ENCODE results near the gene CFDP1.

The CFDP1 gene

DNA sequence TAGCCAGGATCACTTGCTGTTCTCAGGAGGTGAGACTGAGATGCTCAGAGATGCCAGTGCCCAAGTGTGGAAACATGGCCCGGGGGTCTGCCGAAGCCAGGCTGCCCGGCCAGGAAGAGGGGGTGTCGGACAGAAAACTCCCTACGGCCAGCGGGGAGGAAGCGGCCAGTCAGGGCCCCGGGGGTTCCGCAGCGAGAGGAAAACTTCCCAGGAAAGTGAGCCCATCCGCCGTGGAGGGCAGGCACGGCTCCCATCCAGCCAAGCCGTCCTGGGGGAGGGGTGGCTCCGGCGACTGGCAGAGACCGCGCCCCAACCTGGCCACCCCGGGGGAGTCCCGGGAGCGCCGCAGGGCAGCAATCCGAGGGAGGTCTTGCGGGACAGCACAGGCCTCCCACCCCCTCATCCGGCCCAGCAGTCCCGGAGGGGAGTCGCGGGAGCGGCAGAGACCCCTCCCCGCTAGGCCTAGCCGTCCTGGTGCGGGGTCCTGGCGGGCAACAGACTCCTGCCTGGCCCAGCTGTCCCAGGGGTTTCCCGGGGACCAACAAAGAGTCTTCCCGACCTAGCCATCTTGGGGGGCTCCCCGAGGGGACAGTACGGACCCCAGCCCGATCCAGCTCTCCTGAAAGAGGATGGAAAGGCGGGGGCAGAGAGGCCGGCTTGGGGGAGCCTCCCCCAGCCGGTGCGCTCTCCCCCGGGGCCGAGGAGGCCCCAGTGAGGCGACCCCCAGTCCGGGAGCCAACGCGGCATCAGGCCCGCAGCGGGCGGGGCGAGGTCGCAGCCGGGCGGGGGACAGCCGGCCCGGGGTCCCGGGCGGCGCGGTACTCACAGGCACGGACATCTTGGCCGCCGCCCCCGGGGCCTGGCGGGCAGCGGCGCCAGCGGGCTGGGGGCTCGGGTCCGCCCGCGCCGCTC is 168.0 kb downstream of the CFDP1 start:
- DNase-seq (ENCODE audit: low spot score) = no peak

DNA sequence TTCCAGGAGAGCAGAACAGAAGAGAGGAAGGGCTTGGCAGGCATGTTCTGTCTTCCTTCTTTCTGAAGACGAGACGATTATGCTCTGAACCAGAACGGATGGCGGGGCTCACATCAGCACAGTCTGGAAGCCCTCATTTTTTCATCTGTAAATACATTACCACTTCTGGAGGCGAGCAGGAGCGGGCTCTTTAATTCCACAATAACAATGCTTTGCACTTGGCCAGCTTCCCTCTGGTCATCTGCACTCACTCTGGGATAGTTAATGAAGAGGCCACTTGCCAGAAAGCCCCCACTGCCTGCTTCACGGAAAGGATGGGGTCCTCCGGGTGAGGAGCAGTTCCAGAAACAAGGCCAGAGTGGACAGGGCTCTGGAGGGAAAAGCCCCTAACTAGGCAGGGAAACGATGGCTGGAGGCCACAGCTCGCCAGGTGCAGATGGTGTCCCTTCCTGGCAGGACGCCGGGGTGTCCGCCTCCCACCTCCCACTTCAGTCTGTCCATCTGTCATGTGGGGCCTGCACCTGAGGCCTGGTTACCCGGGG is 168.8 kb downstream of the CFDP1 start:
- DNase-seq (ENCODE audit: low spot score) = no peak

DNA sequence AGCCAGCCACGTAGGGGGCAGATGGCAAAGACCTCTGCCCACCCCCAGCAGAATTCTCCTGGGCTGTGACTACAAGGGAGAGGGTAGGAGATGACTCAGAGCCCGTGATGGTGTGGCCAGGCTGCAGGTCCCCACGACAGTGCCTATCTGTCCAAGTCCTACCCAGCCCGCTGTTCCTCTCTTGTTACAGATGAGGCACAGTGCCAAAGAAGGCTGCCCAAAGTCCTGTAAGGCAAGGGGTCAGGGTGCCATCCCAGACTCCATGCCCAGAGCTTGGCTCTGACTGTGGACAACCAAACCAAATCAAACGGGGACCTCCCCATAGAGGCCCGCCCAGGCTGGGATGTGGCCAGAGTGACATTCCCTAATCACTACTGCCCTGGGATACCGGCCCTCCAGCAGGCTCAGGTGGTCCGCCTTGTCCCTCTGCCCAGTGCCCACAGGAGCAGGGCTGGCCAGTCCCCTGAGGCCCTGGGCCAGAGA is 169.3 kb downstream of the CFDP1 start:
- no peak for DNase-seq (ENCODE audit: low spot score)

- no peak for DNase-seq (ENCODE audit: low spot score)
These were observed 169.9 kb downstream of the CFDP1 start for GRCh38 chr16:75263291-75263962.

GRCh38 chr16:75262800-75263127 is 170.5 kb downstream of the CFDP1 start:
- DNase-seq (ENCODE audit: low spot score) = no peak

- no peak for DNase-seq (ENCODE audit: low spot score)
These were observed 171.1 kb downstream of the CFDP1 start for GRCh38 chr16:75262104-75262799.

GRCh38 chr16:75261590-75262078 is 171.7 kb downstream of the CFDP1 start:
- DNase-seq (ENCODE audit: low spot score) = no peak

DNA sequence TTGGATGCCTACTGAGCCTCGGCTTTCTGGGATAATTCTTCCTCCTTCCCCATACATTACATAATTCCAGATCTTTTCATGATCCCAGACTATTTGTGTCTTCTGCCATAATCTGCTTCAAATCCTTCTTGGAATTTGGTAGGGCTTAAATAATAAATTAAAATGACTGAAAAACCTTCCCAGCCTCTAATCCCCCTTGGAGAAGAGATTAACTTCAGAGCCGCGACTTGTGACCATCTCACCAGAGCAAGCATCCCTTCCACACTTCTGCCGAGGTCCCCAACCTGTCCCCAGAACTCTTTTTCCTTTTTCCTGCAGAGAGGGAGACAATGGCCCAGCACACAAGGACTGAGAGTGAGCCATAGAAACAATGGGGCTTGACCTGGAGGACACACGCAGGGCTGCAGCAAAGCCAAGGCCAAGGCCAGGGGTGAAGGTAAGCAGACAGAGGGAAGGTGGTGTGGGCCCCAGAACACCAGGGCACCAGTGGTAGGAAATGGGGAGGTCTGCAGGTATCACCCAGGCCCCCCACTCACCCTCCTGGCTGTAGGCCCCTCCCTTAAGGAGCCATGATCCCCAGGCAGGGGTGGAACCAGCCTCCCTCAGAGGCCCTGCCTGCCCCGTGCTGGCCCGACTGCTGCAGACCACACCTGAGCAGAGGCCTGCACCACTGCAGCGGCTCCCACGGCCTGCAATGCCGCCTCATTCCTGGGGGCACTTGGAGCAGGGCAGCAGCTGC is 172.3 kb downstream of the CFDP1 start:
- DNase-seq (ENCODE audit: low spot score) = no peak

- DNase-seq (ENCODE audit: low spot score) = no peak
These were observed 174.5 kb downstream of the CFDP1 start for GRCh38 chr16:75258807-75259141.

GRCh38 chr16:75257886-75258806 is 175.2 kb downstream of the CFDP1 start:
- DNase-seq (ENCODE audit: low spot score) = no peak

GRCh38 chr16:75256696-75257343 is 176.5 kb downstream of the CFDP1 start:
- DNase-seq (ENCODE audit: low spot score) = no peak

DNA sequence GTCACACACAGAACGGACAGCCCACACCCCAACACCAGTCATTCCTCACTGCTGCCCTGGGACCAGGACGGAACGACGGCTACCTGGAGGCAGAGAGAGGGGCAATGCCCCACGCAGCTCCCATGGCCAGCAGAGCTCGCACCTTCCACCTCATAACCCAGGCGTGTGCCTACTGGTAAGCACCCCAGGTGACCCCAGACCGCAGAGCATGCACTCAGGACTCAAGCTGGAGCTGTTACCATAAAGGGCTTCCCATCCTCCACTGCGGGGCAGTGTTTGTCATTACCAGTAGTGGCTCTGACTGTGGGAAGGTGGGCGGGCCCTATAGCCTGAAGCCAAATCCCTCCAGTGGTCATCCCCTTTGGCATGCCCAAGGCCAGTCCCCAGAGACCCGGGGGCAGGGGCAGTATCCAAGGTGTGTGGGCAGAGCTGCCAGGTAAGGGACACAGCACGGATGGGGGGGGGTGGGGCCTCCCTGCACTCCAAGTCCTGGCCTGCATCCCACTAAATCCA is 177.2 kb downstream of the CFDP1 start:
- DNase-seq (ENCODE audit: low spot score) = no peak

- no peak for DNase-seq (ENCODE audit: low spot score)
These were observed 178.9 kb downstream of the CFDP1 start for GRCh38 chr16:75254359-75254837.

DNA sequence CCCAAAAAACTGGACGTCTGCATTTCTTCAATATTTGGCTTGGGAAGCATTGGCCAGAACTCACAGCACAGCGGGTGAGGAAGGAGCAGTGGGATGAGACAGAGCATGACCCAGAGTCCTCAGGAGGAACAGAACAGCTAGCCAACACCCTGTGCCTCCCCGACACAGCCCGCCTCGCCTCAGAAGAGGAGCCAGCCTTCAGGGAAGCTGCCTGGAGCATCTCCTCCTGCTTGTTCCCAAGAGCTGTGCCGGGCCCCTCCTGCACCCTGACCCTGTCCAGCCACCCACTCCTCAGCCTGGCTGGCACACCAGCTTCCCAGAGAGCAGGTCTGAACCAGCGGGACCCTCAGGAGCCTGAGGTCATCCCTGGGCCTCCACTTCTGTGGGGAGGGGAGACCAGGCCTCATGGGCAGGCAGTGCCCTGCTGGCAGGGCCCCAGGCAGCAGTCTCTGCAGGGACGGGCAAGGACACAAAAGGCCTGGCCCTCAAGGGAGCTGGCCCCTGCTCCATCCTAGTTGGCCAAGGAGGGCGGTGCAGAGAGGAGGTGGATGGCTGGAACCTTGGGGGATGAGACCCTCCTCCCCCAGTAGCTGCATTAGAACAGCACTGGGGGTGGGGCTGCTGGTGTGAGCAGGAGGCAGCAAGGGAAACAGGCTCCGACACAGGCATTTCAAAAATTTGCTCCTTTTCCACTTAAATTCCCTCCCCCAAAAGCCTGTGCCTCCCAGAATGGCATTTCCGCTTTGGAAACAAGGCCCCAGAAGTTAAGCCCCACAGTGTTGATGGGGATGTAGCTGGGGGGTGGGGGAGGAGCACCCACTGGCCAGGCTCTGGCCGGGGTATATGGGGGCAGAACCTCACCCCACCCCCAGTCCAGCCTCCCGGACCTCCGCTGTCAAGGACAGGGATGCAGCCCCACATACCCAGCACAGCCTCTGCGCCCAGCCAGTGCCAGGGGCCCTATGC is 180.1 kb downstream of the CFDP1 start:
- DNase-seq (ENCODE audit: low spot score) = no peak

GRCh38 chr16:75252049-75252864 is 181.0 kb downstream of the CFDP1 start:
- DNase-seq (ENCODE audit: low spot score) = no peak

GRCh38 chr16:75251280-75252048 is 181.8 kb downstream of the CFDP1 start, which contains the start of gene BCAR1:
BCAR1 (minus strand) TSS chr16:75251624; CDS start chr16:75251482, 142 bp downstream.
- no peak for DNase-seq (ENCODE audit: low spot score)

DNA sequence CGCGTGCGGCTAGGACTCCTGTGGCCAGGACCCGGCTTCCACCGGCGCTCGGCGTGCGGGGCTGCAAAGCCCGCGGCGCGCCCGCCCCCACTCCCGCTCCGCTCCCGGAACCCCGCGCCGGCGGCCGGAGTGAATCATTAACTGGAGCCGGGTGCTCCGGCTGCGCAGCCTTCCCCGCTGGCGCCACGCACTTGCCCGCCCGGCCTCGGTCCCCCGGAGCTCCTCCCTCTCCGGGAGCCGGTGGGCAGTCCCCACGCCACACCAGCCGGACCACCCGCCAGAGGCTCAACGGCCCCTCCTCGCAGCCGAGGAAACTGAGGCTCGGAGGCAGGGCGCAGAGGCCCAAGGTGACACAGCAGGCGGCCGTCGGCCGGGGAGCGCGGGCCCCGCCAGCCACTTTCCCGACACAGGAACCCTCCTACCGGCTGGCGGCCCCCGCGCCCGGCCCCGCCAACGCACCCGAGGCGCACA is 182.5 kb downstream of the CFDP1 start:
- DNase-seq (ENCODE audit: low spot score) = no peak
